DMS153 (cell line): ENCODE data around the gene RYR1.
"Not testable (repeated sequence)": the region's sequence is repeated elsewhere in the genome, so short reads cannot be mapped to it uniquely, and the experiment has no call there.

Experiments
- DNase-seq: peaks from one replicate; lab custom pipeline; 2025; lab: John Stamatoyannopoulos, UW

The RYR1 gene

DNA sequence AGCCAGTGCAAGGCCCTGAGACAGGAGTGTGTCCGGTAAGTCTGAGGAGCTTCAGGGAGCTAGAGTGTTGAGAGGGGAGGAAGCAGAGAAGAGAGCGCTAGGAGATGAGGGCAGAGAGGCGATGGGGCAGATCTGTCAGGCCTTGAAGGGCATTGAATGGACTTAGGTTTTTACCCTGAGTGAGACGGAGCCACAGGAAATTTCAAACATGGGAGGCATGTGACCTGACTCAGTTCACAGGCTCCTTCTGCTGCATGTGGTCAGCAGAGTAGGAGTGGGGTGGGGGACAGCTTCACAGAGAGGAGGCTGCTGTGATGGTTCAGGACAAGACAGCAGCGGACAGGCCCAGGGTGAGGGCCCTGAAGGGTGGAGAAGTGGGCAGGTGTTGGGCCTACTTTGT is 33.1 kb upstream of the RYR1 start:
- no peak for DNase-seq

DNA sequence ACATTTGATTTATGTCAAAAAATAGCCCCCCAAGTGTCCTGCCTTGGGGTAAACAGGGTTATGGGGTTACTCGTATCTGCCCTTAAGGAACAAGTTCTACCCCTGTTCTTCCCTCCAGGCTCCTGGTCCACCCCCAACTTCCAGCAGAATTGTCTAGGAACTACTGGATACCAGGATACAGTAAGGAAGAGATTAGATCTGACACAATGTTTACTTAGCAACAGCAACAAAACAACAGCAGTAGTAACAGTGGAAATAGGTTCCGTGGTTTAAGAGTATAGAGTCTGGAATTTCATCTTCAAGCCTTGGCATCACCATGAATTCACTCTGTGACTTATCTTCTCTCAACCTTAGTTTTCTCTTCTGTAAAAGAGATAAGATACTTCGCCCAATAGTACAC is 32.3 kb upstream of the RYR1 start:
- DNase-seq: peak; percentile 20

GRCh38 chr19:38402623-38402966 is 30.9 kb upstream of the RYR1 start:
- DNase-seq: no peak

- peak; percentile 96 for DNase-seq
Measured at GRCh38 chr19:38402967-38403674, 30.4 kb upstream of the RYR1 start, which contains the start of gene FAM98C. Gene FAM98C, plus strand, starts transcription at chr19:38403093. Its CDS starts 61 bp downstream, at chr19:38403154.

GRCh38 chr19:38404858-38405257 is 28.6 kb upstream of the RYR1 start:
- DNase-seq: no peak

- DNase-seq: no peak
Measured at GRCh38 chr19:38405276-38405675, 28.2 kb upstream of the RYR1 start.

DNA sequence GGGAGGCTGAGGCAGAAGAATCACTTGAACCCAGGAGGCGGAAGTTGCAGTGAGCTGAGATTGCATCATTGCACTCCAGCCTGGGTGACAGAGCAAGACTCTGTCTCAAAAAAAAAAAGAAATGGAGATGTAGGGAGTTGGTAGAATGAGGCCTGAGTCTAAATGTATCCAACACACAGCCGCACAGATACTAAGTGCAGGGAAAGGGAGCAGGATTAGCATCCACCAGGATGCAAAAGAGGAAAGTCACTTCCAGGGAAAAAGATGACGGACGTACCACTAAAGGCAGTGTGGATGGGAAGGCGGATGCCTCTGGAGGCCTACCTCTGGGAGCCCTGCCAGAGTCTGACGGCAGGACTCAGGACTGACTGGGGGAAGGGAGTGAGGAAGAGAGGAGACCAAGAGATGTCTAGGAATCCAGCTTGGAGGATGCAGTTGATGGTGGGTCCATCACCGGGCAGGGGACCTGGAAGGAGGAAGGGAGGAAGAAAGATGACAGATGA is 23.8 kb upstream of the RYR1 start:
- no peak for DNase-seq

DNA sequence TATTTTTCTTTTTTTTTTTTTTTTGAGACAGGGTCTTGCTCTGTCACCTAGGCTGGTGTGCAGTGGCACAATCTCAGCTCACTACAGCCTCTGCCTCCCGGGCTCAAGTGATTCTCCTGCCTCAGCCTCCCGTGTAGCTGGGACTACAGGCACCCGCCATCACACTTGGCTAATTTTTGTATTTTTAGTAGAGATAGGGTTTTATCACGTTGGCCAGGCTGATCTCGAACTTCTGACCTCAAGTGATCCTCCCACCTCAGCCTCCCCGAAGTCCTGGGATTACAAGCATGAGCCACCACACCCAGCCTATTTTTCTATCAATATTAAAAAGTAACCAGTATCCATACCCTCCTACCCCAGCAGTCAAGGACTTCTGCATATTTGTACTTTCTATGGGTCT is 23.1 kb upstream of the RYR1 start:
- DNase-seq: not testable (repeated sequence)

GRCh38 chr19:38411041-38411712 is 22.3 kb upstream of the RYR1 start:
- DNase-seq: no peak

DNA sequence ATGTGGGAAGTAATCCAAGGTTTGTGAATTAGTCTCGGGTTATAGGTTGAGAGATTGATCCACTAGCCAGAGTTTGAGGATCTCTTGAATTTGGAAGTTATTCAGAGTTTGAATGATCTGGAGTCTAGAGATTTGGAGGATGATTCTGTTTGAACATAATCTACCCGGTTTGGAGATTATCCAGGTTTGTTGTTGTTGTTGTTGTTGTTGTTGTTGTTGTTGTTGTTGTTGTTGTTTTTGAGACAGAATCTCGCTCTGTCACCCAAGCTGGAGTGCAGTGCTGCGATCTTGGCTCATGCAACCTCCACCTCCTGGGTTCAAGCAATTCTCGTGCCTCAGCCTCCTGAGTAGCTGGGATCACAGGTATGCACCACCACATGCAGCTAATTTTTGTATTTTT is 21.6 kb upstream of the RYR1 start:
- DNase-seq: not testable (repeated sequence)

DNA sequence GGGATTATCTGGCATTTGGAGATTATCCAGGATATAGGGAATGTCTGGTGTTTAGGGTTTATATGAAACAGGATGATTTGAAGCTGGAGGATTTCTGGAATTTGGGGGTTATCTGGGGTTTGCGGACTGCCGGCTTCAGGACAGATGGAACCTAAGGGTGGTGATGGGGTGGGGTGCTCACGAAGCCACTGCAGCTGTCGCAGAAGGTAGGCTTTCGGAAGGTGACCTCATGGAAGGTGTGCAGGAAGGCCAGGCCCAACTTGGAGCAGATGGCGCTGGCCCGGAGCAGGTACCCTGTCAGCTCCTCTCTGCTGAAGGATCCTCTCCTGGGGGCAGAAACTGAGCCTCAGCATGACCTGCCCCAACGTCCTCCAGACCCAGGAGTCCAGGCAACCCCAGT is 21.0 kb upstream of the RYR1 start:
- DNase-seq: no peak

GRCh38 chr19:38412961-38413360 is 20.5 kb upstream of the RYR1 start:
- no peak for DNase-seq

DNA sequence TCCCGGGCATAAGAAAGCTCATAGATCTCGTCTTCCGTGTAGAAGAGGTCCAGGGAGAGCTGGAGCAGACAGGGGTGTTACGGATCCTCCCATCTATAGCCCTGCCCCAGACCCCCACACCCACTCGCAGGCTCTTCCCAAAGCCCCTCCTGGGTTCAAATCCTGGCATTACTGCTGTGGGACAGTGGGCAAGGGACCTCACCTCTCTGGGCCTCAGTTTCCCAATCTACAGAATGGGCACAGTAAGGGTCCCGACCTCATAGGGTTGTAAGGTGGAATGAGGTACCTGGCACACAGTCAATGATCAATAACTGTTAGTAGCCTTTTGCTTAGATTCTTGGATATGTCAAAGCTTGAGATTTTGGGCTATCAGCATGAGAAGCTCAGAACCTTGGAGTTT is 20.1 kb upstream of the RYR1 start:
- no peak for DNase-seq

- no peak for DNase-seq
Measured at GRCh38 chr19:38417146-38417543, 16.3 kb upstream of the RYR1 start.

DNA sequence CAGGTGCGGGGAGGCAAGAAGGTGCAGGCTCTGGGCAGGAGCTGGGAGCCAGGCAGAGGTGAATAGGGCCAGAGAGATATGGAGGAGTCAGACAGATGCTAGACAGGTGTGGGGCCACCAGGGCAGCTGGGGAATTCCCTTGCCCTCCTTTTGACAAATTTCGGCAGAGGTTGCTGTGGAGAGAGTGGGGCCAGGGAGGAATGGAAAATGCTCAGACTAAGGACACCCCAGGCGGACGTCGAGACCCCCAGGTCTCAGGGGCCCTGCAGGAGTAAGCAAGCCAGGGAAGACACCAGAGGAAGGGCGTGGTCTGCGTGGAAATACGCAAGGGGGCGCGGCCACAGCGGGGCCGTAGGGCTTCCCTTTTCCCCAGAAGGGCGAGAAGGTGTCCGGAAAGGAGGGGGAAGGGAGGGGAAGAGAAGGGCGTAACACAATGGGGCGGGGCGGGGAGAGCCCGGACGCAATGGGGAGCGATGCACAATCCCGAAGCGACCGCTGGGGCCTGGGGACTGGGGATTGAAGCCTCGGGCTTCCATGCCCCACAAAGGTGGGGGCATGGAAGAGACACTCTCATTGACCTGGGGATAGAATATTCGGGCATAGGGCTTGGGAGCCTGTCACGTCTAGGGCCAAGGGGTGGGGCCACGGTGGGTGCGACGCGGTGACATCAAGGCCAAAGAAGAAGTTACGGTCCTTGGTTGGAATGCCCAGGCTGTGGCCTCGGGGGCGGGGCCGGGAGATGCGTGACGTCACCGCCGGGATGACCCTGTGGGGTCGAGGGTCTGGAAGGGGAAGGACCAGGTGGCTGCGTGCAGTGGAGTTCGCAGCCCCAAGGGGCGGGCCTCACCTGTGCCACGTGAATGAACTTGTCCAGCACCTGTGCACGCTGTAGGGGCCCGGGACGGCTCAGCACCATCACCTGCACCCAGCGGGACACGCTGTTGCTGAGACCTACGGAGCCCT is 15.7 kb upstream of the RYR1 start:
- peak; percentile 57 for DNase-seq

GRCh38 chr19:38420935-38421334 is 12.6 kb upstream of the RYR1 start:
- DNase-seq: no peak

DNA sequence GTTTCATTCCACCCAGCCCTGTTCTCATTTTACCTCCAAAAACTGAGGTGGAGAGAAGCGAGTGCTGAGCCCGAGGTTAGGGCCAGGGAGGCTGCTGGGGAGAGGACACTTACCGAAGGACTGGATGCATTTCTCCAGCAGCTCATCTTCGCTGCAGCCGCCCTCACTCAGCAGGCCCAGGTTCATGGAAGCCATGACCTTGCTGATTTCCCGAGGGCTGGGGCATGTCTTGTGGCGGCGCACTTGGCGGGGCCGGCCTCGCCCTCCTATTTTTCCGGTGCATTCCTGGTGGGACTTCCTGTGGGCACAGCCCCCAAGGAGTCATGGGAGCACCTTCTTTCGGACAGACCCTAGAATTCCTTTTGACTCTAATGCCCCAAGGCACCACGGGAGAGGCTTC is 11.6 kb upstream of the RYR1 start:
- no peak for DNase-seq

- no peak for DNase-seq
Measured at GRCh38 chr19:38422438-38422837, 11.1 kb upstream of the RYR1 start.

DNA sequence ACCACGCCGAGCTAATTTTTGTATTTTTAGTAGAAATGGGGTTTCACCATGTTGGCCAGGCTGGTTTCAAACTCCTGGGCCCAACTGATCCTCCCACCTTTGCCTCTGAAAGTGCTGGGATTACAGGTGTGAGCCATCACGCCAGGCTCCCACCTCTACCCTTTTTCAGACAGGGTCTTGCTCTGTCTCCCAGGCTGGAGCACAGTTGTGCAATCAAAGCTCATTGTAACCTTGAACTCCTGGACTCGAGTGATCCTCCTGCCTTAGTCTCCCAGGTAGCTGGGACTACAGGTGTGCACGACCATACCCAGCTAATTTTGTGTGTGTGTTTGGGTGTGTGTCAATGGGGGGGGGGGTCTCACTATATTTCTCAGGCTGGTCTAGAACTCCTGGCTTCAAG is 9.2 kb upstream of the RYR1 start:
- no peak for DNase-seq

DNA sequence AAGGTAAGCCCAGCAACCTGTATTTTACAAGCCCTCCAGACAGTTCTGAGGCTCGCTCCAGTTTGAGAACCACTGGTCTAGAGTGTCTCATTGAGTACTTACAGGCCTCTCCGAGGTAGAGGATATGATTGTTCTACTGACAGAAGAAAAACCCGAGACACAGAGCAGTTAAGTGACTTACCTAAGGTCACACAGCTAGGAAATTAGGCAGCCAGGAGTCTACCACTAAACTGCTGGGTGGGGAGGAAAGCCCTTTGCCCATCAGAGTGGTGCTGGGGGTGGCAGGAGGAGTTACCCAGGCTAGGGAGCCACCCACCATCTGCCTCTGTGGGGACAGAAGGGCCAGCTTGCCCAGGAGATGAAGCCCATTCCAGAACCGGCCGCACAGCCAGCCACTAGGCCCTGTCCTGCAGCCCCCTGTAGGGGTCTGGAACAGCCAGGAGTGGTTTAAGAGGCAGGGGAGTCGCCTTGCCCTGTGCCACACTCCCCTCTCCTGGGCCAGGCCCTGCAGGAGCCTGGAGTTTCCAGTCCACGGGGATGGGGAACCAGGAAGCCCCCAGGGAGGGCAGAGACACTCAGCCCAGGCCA is 8.2 kb upstream of the RYR1 start:
- no peak for DNase-seq

DNA sequence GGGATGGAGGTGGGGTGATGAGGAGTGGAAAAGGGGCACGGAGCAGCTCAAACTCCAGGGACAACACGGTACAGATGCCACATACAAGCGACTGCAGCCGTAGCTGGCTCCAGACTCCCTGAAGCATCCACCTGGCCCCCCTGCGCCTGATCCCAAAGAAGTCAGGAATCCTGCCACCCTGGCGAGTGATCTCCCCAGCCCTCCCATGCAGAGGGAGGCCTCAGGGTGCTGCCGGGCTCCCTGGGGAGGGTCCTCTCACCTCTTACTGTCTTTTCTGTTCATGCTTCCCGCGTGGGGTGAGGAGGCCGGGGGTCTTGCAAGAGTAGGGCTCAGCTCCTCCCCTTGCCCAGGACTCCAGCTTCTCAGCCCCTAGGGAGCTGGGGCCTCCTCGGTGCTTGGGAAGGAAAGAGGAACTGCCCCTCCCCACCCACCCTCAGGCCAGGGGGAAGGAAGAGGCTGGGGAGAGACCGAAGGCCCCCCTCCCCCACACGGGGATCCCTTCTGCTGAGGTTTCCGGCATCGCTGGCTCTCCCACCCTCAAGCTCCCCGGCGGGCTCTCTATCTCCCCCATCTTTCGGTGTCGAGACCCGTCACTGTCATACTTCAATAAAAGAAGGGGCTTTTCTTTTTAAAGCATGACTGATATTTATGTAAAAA is 7.6 kb upstream of the RYR1 start, which contains the start of gene RASGRP4:
Gene RASGRP4, minus strand, starts transcription at position 410 of the 657 bp plus-strand sequence. Its CDS starts 128 bp downstream, at position 282.
- DNase-seq: no peak
